RWPE2 (cell line): Measurements from ENCODE around the gene GPRASP1.
"Not testable (repeated sequence)": the region's sequence is repeated elsewhere in the genome, so short reads cannot be mapped to it uniquely, and the experiment has no call there.

ENCODE experiments used
- ATAC-seq: fragments of 200-7000 bp; cut with Tn5 transposase; 3 replicates; pipeline ENCODE4 v1.9.1; 2021; ENCODE audit warnings: low read depth
- DNase-seq: peaks from one replicate; pipeline ENCODE4 v3.0.0-alpha.2; 2020; ENCODE audit warnings: low spot score
- H3K27ac ChIP-seq: fragments of 450-650 bp; 2 replicates; pipeline ENCODE4 v1.5.1; 2017; ENCODE audit warnings: mild to moderate bottlenecking; ENCODE audit not compliant: poor library complexity, severe bottlenecking
- H3K27me3 ChIP-seq: fragments of 250-450 bp; sonication (Bioruptor Pico); 2 replicates; pipeline ENCODE4 v1.5.1; 2021; ENCODE audit warnings: mild to moderate bottlenecking, moderate library complexity; ENCODE audit not compliant: insufficient read depth, poor library complexity, severe bottlenecking
- H3K36me3 ChIP-seq: fragments of 250-450 bp; sonication (Bioruptor Pico); 2 replicates; pipeline ENCODE4 v1.5.1; 2020; ENCODE audit warnings: low read depth, mild to moderate bottlenecking, moderate library complexity
- H3K4me1 ChIP-seq: fragments of 250-450 bp; sonication (Bioruptor Pico); 2 replicates; pipeline ENCODE4 v1.5.1; 2021; ENCODE audit warnings: mild to moderate bottlenecking, moderate library complexity; ENCODE audit not compliant: insufficient read depth, poor library complexity, severe bottlenecking
- H3K4me3 ChIP-seq: fragments of 250-450 bp; sonication (Bioruptor Pico); 2 replicates; pipeline ENCODE4 v1.5.1; 2021; ENCODE audit warnings: mild to moderate bottlenecking, moderate library complexity; ENCODE audit not compliant: severe bottlenecking
- H3K9me3 ChIP-seq: fragments of 250-450 bp; sonication (Bioruptor Pico); 2 replicates; pipeline ENCODE4 v1.5.1; 2021; ENCODE audit warnings: mild to moderate bottlenecking, moderate library complexity; ENCODE audit not compliant: severe bottlenecking
- TF ChIP-seq, protein P1 (sequence below): fragments of 450-650 bp; IDR thresholded peaks from one replicate; pipeline ENCODE4 v1.5.1; 2017; ENCODE audit warnings: mild to moderate bottlenecking, moderate library complexity; ENCODE audit not compliant: poor library complexity, severe bottlenecking

Gene GPRASP1

GRCh38 chrX:102672856-102673255 is 21.6 kb downstream of the GPRASP1 start:
- TF ChIP-seq, protein P1, sequence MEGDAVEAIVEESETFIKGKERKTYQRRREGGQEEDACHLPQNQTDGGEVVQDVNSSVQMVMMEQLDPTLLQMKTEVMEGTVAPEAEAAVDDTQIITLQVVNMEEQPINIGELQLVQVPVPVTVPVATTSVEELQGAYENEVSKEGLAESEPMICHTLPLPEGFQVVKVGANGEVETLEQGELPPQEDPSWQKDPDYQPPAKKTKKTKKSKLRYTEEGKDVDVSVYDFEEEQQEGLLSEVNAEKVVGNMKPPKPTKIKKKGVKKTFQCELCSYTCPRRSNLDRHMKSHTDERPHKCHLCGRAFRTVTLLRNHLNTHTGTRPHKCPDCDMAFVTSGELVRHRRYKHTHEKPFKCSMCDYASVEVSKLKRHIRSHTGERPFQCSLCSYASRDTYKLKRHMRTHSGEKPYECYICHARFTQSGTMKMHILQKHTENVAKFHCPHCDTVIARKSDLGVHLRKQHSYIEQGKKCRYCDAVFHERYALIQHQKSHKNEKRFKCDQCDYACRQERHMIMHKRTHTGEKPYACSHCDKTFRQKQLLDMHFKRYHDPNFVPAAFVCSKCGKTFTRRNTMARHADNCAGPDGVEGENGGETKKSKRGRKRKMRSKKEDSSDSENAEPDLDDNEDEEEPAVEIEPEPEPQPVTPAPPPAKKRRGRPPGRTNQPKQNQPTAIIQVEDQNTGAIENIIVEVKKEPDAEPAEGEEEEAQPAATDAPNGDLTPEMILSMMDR = no peak
- H3K9me3 ChIP-seq = no peaks in the 10 kb centered on the region
- no peak for ATAC-seq
- no peak overlapping the region for H3K27ac ChIP-seq
- no peak overlapping the region for H3K4me3 ChIP-seq
- no peaks in the 10 kb centered on the region for H3K4me1 ChIP-seq
- no peak for DNase-seq
- no peaks in the 10 kb centered on the region for H3K27me3 ChIP-seq
- H3K36me3 ChIP-seq = no peaks in the 10 kb centered on the region

DNA sequence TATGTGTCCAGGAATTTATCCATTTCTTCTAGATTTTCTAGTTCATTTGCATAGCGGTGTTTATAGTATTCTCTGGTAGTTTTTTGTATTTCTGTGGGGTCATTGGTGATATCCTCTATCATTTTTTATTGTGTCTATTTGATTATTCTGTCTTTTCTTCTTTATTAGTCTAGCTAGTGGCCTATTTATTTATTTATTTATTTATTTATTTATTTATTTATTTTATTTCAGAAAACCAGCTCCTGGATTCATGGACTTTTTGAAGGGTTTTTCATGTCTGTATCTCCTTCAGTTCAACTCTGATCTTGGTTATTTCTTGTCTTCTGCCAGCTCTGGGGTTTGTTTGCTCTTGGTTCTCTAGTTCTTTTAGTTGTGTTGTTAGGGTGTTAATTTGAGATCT is 26.2 kb downstream of the GPRASP1 start:
- not testable (repeated sequence) for ATAC-seq, H3K27ac ChIP-seq, DNase-seq, H3K4me1 ChIP-seq, H3K36me3 ChIP-seq, H3K27me3 ChIP-seq, H3K9me3 ChIP-seq, H3K4me3 ChIP-seq

DNA sequence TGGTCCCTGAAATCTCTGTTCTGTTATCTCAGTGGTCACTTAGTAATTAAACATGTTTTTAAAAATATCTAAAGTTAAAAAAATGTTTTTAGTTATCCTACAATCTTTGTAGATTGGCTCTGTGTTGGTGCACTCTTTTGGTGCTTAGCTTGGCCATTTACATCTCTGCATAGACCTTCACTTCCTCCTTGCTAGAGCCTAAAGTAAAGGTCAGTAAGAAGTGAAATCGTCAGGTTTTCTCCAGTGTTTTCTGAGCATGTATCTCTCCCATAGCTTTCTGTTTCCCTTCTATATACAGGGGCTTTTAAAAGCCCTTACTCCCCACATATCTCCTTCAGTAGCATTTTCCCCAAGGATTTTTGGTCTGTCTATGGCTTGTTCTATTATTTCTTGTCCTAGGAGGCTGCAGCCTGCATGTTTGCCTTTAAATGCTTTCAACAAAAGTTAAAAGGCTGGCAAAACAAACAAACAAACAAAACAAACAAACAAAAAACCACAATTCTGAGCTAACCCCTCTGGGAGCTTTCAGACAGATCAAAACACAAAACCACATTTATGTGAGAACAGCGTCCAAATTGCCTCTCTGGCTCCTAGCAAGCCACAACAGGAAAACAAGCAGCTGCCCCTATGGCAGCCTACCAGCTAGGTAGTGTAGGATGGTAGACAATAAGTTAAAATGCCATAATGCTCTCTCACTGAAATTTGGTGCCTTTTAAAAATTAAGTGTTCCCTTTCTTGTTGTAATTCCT is 33.7 kb downstream of the GPRASP1 start:
- no peak for DNase-seq
- H3K36me3 ChIP-seq = no peaks in the 10 kb centered on the region
- TF ChIP-seq, protein P1 = no peak
- no peaks in the 10 kb centered on the region for H3K27me3 ChIP-seq
- no peaks in the 10 kb centered on the region for H3K9me3 ChIP-seq
- ATAC-seq = no peak
- H3K4me3 ChIP-seq = no peak overlapping the region
- H3K4me1 ChIP-seq = no peaks in the 10 kb centered on the region
- no peak overlapping the region for H3K27ac ChIP-seq

GRCh38 chrX:102694749-102695148 is 43.5 kb downstream of the GPRASP1 start:
- ATAC-seq (no peak), DNase-seq (no peak)
- no peak overlapping the region for H3K27ac ChIP-seq

DNA sequence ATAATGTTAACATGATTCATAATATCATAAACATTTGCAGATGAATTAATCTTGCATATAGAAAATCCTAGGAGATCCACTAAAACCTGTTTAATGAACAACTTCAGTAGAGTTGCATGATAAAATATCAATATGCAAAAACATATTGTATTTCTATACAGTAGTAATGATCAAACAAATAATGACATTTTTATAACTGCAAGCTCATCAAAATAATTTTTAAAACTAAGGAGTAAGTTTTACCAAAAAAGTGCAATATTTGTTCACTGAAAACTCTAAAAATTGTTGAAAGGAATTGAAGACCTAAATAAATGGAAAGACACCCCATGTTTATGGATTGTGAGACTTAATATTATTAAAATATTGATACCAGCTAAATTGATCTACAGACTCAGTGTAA is 45.0 kb downstream of the GPRASP1 start:
- no peaks in the 10 kb centered on the region for H3K4me1 ChIP-seq
- no peak overlapping the region for H3K27ac ChIP-seq
- no peaks in the 10 kb centered on the region for H3K36me3 ChIP-seq
- no peak overlapping the region for H3K4me3 ChIP-seq
- H3K9me3 ChIP-seq = no peaks in the 10 kb centered on the region
- H3K27me3 ChIP-seq = no peaks in the 10 kb centered on the region
- DNase-seq = no peak
- ATAC-seq = no peak
- TF ChIP-seq, protein P1 = no peak

More at GRCh38 chrX:102694749-102695148, 43.5 kb downstream of the GPRASP1 start:
- H3K27me3 ChIP-seq = no peaks in the 10 kb centered on the region
- no peak overlapping the region for H3K4me3 ChIP-seq
- no peaks in the 10 kb centered on the region for H3K4me1 ChIP-seq
- no peaks in the 10 kb centered on the region for H3K36me3 ChIP-seq
- no peaks in the 10 kb centered on the region for H3K9me3 ChIP-seq
- TF ChIP-seq, protein P1 = no peak
